Liver (tissue), 9 donors: ENCODE data around the gene EN2. TPM values are rescaled to one million over a fixed set of nuclear protein-coding genes. Genes with fewer than 3 reads are reported as not detected.

Experiments used
- DNase-seq: peaks from one replicate; pipeline ENCODE4 v3.0.0-alpha.2; 2017; ENCODE audit warnings: low spot score
- H3K27ac ChIP-seq, 2 donors: one replicate each; pipeline ENCODE4 v1.7.0; 2013; ENCODE audit warnings: inconsistent platforms in 2 of 2, low read length in 2 of 2, control low read depth in 1 of 2, low read depth in 1 of 2, mild to moderate bottlenecking in 1 of 2
- H3K27me3 ChIP-seq, 4 donors: one replicate each; pipeline versions ENCODE4 v1.6.1 to v1.7.0; 2013; ENCODE audit warnings: low read length in 3 of 4, inconsistent platforms in 1 of 4, mild to moderate bottlenecking in 1 of 4, moderate library complexity in 1 of 4; ENCODE audit not compliant: control insufficient read depth in 4 of 4, insufficient read depth in 4 of 4
- H3K36me3 ChIP-seq, 4 donors: one replicate each; pipeline versions ENCODE4 v1.6.1 to v1.7.0; 2013; ENCODE audit warnings: low read length in 3 of 4, mild to moderate bottlenecking in 3 of 4, low read depth in 1 of 4, moderate library complexity in 1 of 4; ENCODE audit not compliant: control insufficient read depth in 4 of 4, insufficient read depth in 3 of 4
- H3K4me1 ChIP-seq, 4 donors: one replicate each; pipeline versions ENCODE4 v1.6.1 to v1.7.0; 2013; ENCODE audit warnings: low read length in 3 of 4, mild to moderate bottlenecking in 3 of 4, moderate library complexity in 1 of 4; ENCODE audit not compliant: control insufficient read depth in 4 of 4, insufficient read depth in 4 of 4
- H3K4me3 ChIP-seq, 3 donors: one replicate each; pipeline versions ENCODE4 v1.6.1 to v1.7.0; 2013; ENCODE audit warnings: low read length in 3 of 3, control low read depth in 1 of 3, low read depth in 1 of 3, mild to moderate bottlenecking in 1 of 3
- H3K9ac ChIP-seq, 2 donors: one replicate each; pipeline ENCODE4 v1.7.0; 2013; ENCODE audit warnings: low read length in 2 of 2, mild to moderate bottlenecking in 2 of 2, moderate library complexity in 2 of 2, control low read depth in 1 of 2, low read depth in 1 of 2
- H3K9me3 ChIP-seq, 4 donors: one replicate each; pipeline versions ENCODE4 v1.6.1 to v1.7.0; 2013; ENCODE audit warnings: low read length in 3 of 4; ENCODE audit not compliant: control insufficient read depth in 4 of 4
- EGR1 ChIP-seq, 2 donors: IDR thresholded peaks; 2 replicates each; pipeline ENCODE4 v1.6.1; 2016 to 2018; ENCODE audit warnings: antibody characterized with exemption in 2 of 2, low read depth in 2 of 2
- FOXA1 ChIP-seq: IDR thresholded peaks from 2 replicates; pipeline ENCODE4 v1.6.1; 2016; ENCODE audit warnings: antibody characterized with exemption
- GABPA ChIP-seq, 2 donors: IDR thresholded peaks in 1 of 2; conservative IDR thresholded peaks in 1 of 2; 2 replicates each; pipeline ENCODE4 v1.6.1; 2016; ENCODE audit warnings: antibody characterized with exemption in 2 of 2, mild to moderate bottlenecking in 1 of 2, moderate library complexity in 1 of 2
- HNF4A ChIP-seq, 2 donors: conservative IDR thresholded peaks; 2 replicates each; pipeline ENCODE4 v1.6.1; 2016; ENCODE audit warnings: antibody characterized with exemption in 2 of 2, mild to moderate bottlenecking in 2 of 2
- HNF4G ChIP-seq: IDR thresholded peaks from 2 replicates; pipeline ENCODE4 v1.6.1; 2016; ENCODE audit warnings: antibody characterized with exemption
- JUND ChIP-seq, 2 donors: IDR thresholded peaks; 2 replicates each; pipeline ENCODE4 v1.6.1; 2016; ENCODE audit warnings: antibody characterized with exemption in 2 of 2
- NR2F2 ChIP-seq: IDR thresholded peaks from 2 replicates; pipeline ENCODE4 v1.6.1; 2016; ENCODE audit warnings: antibody characterized with exemption
- RAD21 ChIP-seq, 2 donors: IDR thresholded peaks; 2 replicates each; pipeline ENCODE4 v1.6.1; 2016; ENCODE audit warnings: antibody characterized with exemption in 2 of 2, mild to moderate bottlenecking in 2 of 2
- RXRA ChIP-seq, 2 donors: IDR thresholded peaks; 2 replicates each; pipeline ENCODE4 v1.6.1; 2017 to 2018; ENCODE audit warnings: antibody characterized with exemption in 2 of 2, mild to moderate bottlenecking in 1 of 2
- SP1 ChIP-seq: IDR thresholded peaks from 2 replicates; pipeline ENCODE4 v1.6.1; 2018; ENCODE audit warnings: antibody characterized with exemption, mild to moderate bottlenecking
- TAF1 ChIP-seq: conservative IDR thresholded peaks from 2 replicates; pipeline ENCODE4 v1.6.1; 2016; ENCODE audit warnings: antibody characterized with exemption, mild to moderate bottlenecking
- YY1 ChIP-seq: IDR thresholded peaks from 2 replicates; pipeline ENCODE4 v1.6.1; 2016; ENCODE audit warnings: antibody characterized with exemption, mild to moderate bottlenecking
- WGBS: extraction: QIAGEN DNeasy Blood & Tissue Kit; methylation state at CpG from one replicate; pipeline ENCODE4 v1.1.7; 2013; 5-methylcytosine and 5-hydroxymethylcytosine counted together
- polyA plus RNA-seq, 2 donors: library from polyadenylated mRNA; stranded (reverse) in 1 of 2; unstranded in 1 of 2; fragments of 200-250 nt in 1 of 2; fragments of >200 nt in 1 of 2; fragmentation: Nextera tagmentation in 1 of 2; extraction: Ambion mirVana in 1 of 2; gene quantifications; one replicate each; pipeline versions ENCODE4 v1.2.1 to v1.2.3, GENCODE V29; 2013 to 2015
- total RNA-seq, 2 donors: library from RNA; depleted of rRNA; stranded (reverse); fragments of >200 nt; gene quantifications; one replicate each; pipeline ENCODE4 v1.2.3, GENCODE V29; 2014
- TF ChIP-seq, protein P1 (sequence below): fragments of 150-350 bp; IDR thresholded peaks from 2 replicates; pipeline ENCODE4 v1.5.1; 2017; ENCODE audit warnings: improper control_type of control experiment, low read depth, low read length; ENCODE audit not compliant: missing input control
- TF ChIP-seq, protein P2 (sequence below): IDR thresholded peaks from 2 replicates; pipeline ENCODE4 v1.6.1; 2016; ENCODE audit warnings: antibody characterized with exemption
- TF ChIP-seq, protein P3 (sequence below): IDR thresholded peaks from 2 replicates; pipeline ENCODE4 v1.6.1; 2016; ENCODE audit warnings: antibody characterized with exemption
- TF ChIP-seq, protein P4 (sequence below): IDR thresholded peaks from 2 replicates; pipeline ENCODE4 v1.6.1; 2016; ENCODE audit warnings: antibody characterized with exemption
- TF ChIP-seq, protein P5 (sequence below): IDR thresholded peaks from 2 replicates; pipeline ENCODE4 v1.6.1; 2016; ENCODE audit warnings: antibody characterized with exemption, mild to moderate bottlenecking
- donor health status: healthy.
- donor health status: healthy.
- donor health status: healthy.
- donor health status: healthy.
- donor health status: healthy.

Gene EN2
- total RNA-seq (under 1 TPM in 1 of 2 donors, not detected in 1; under 0.01 TPM), polyA plus RNA-seq (not detected)

DNA sequence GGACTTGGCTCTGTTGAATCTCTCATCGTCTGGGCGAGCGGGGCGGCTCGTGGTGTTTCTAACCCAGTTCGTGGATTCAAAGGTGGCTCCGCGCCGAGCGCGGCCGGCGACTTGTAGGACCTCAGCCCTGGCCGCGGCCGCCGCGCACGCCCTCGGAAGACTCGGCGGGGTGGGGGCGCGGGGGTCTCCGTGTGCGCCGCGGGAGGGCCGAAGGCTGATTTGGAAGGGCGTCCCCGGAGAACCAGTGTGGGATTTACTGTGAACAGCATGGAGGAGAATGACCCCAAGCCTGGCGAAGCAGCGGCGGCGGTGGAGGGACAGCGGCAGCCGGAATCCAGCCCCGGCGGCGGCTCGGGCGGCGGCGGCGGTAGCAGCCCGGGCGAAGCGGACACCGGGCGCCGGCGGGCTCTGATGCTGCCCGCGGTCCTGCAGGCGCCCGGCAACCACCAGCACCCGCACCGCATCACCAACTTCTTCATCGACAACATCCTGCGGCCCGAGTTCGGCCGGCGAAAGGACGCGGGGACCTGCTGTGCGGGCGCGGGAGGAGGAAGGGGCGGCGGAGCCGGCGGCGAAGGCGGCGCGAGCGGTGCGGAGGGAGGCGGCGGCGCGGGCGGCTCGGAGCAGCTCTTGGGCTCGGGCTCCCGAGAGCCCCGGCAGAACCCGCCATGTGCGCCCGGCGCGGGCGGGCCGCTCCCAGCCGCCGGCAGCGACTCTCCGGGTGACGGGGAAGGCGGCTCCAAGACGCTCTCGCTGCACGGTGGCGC is at the start of gene EN2:
TSS of gene EN2 (plus strand) at position 19 of the 767 bp plus-strand sequence. CDS start at position 268, 249 bp downstream.
- no peak for DNase-seq
- TF ChIP-seq FOXA1 (no peak), JUND (IDR thresholded peaks at IDR 0.05) (no peak), RXRA (IDR thresholded peaks at IDR 0.05) (no peak), EGR1 (IDR thresholded peaks at IDR 0.05; ENCODE audit: low read depth in 2 of 2) (no peak), SP1 (no peak), NR2F2 (no peak), RAD21 (IDR thresholded peaks at IDR 0.05) (no peak), HNF4G (no peak), GABPA (IDR thresholded peaks at IDR 0.05 in 1 of 2, conservative IDR thresholded peaks at IDR 0.05 in 1 of 2) (no peak), TAF1 (no peak), YY1 (no peak), HNF4A (conservative IDR thresholded peaks at IDR 0.05) (no peak)
- TF ChIP-seq, protein P1, sequence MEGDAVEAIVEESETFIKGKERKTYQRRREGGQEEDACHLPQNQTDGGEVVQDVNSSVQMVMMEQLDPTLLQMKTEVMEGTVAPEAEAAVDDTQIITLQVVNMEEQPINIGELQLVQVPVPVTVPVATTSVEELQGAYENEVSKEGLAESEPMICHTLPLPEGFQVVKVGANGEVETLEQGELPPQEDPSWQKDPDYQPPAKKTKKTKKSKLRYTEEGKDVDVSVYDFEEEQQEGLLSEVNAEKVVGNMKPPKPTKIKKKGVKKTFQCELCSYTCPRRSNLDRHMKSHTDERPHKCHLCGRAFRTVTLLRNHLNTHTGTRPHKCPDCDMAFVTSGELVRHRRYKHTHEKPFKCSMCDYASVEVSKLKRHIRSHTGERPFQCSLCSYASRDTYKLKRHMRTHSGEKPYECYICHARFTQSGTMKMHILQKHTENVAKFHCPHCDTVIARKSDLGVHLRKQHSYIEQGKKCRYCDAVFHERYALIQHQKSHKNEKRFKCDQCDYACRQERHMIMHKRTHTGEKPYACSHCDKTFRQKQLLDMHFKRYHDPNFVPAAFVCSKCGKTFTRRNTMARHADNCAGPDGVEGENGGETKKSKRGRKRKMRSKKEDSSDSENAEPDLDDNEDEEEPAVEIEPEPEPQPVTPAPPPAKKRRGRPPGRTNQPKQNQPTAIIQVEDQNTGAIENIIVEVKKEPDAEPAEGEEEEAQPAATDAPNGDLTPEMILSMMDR: no peak
- TF ChIP-seq, protein P2, sequence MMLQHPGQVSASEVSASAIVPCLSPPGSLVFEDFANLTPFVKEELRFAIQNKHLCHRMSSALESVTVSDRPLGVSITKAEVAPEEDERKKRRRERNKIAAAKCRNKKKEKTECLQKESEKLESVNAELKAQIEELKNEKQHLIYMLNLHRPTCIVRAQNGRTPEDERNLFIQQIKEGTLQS: no peak
- TF ChIP-seq, protein P3, sequence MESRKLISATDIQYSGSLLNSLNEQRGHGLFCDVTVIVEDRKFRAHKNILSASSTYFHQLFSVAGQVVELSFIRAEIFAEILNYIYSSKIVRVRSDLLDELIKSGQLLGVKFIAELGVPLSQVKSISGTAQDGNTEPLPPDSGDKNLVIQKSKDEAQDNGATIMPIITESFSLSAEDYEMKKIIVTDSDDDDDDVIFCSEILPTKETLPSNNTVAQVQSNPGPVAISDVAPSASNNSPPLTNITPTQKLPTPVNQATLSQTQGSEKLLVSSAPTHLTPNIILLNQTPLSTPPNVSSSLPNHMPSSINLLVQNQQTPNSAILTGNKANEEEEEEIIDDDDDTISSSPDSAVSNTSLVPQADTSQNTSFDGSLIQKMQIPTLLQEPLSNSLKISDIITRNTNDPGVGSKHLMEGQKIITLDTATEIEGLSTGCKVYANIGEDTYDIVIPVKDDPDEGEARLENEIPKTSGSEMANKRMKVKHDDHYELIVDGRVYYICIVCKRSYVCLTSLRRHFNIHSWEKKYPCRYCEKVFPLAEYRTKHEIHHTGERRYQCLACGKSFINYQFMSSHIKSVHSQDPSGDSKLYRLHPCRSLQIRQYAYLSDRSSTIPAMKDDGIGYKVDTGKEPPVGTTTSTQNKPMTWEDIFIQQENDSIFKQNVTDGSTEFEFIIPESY: no peak
- TF ChIP-seq, protein P4, sequence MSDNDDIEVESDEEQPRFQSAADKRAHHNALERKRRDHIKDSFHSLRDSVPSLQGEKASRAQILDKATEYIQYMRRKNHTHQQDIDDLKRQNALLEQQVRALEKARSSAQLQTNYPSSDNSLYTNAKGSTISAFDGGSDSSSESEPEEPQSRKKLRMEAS: no peak
- TF ChIP-seq, protein P5, sequence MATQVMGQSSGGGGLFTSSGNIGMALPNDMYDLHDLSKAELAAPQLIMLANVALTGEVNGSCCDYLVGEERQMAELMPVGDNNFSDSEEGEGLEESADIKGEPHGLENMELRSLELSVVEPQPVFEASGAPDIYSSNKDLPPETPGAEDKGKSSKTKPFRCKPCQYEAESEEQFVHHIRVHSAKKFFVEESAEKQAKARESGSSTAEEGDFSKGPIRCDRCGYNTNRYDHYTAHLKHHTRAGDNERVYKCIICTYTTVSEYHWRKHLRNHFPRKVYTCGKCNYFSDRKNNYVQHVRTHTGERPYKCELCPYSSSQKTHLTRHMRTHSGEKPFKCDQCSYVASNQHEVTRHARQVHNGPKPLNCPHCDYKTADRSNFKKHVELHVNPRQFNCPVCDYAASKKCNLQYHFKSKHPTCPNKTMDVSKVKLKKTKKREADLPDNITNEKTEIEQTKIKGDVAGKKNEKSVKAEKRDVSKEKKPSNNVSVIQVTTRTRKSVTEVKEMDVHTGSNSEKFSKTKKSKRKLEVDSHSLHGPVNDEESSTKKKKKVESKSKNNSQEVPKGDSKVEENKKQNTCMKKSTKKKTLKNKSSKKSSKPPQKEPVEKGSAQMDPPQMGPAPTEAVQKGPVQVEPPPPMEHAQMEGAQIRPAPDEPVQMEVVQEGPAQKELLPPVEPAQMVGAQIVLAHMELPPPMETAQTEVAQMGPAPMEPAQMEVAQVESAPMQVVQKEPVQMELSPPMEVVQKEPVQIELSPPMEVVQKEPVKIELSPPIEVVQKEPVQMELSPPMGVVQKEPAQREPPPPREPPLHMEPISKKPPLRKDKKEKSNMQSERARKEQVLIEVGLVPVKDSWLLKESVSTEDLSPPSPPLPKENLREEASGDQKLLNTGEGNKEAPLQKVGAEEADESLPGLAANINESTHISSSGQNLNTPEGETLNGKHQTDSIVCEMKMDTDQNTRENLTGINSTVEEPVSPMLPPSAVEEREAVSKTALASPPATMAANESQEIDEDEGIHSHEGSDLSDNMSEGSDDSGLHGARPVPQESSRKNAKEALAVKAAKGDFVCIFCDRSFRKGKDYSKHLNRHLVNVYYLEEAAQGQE: no peak
- Histone ChIP-seq H3K4me1 (peaks cover 14 to 27% (median 18%) of the 10 kb centered on the region in 4 donors), H3K9ac (no peak within 1 kb of the TSS), H3K27me3 (peaks cover 16 to 51% (median 30%) of the 10 kb centered on the region in 4 donors), H3K36me3 (peaks cover 0 to 1% (median 0%) of the 10 kb centered on the region in 4 donors), H3K9me3 (no peaks in the 10 kb centered on the region), H3K4me3 (peak within 1 kb of the TSS; percentile 32 to 49 (median 41)), H3K27ac (no peak within 1 kb of the TSS)
- 4% methylated on average over 105 of the region's 105 CpGs for WGBS
